GM12865 (cell line): ENCODE data around the gene CUTC.
A peak's percentile ranks its signal among the peaks of the same experiment; 100 is the strongest.

Experiments used
- DNase-seq: peaks from one replicate; pipeline ENCODE4 v3.0.0; 2010; ENCODE audit warnings: low read depth
- H3K4me3 ChIP-seq: 2 replicates; pipeline ENCODE4 v1.5.1; 2011; ENCODE audit warnings: mild to moderate bottlenecking, low read depth, low read length, control low read depth
- CTCF ChIP-seq: IDR thresholded peaks from 2 replicates; pipeline ENCODE4 v1.5.1; 2011; ENCODE audit warnings: low read length, control low read depth, low read depth, inconsistent platforms; ENCODE audit not compliant: insufficient read depth; ENCODE audit errors: missing control alignments

Gene CUTC

GRCh38 chr10:99788598-99789256, 56.7 kb downstream of the CUTC start:
- TF ChIP-seq CTCF: no peak
- DNase-seq: no peak
- H3K4me3 ChIP-seq: no peak overlapping the region

GRCh38 chr10:99791831-99792230, 59.8 kb downstream of the CUTC start:
- DNase-seq: no peak
- TF ChIP-seq CTCF: no peak
- H3K4me3 ChIP-seq: no peak overlapping the region

GRCh38 chr10:99793819-99794218, 61.8 kb downstream of the CUTC start:
- DNase-seq: no peak
- no peak overlapping the region for H3K4me3 ChIP-seq
- no peak for TF ChIP-seq CTCF

GRCh38 chr10:99796928-99797327, 64.9 kb downstream of the CUTC start:
- no peak for DNase-seq
- TF ChIP-seq CTCF: no peak
- H3K4me3 ChIP-seq: no peak overlapping the region

GRCh38 chr10:99798031-99798430, 66.0 kb downstream of the CUTC start:
- TF ChIP-seq CTCF: no peak
- H3K4me3 ChIP-seq: no peak overlapping the region
- DNase-seq: no peak

- H3K4me3 ChIP-seq: no peak overlapping the region
- no peak for TF ChIP-seq CTCF
- DNase-seq: no peak
Measured at GRCh38 chr10:99798920-99799319, 66.9 kb downstream of the CUTC start.

GRCh38 chr10:99799613-99800012, 67.6 kb downstream of the CUTC start:
- peak; percentile 3 for DNase-seq
- H3K4me3 ChIP-seq: no peak overlapping the region
- TF ChIP-seq CTCF: no peak
